Measurements from ENCODE around the gene TUBD1. TPM values are rescaled to one million over a fixed set of nuclear protein-coding genes. Genes with fewer than 3 reads are reported as not detected.

Gene TUBD1
- total RNA-seq, 4 donors from 2014 or later = 4.2 to 18.9 (median 9.1) TPM

DNA sequence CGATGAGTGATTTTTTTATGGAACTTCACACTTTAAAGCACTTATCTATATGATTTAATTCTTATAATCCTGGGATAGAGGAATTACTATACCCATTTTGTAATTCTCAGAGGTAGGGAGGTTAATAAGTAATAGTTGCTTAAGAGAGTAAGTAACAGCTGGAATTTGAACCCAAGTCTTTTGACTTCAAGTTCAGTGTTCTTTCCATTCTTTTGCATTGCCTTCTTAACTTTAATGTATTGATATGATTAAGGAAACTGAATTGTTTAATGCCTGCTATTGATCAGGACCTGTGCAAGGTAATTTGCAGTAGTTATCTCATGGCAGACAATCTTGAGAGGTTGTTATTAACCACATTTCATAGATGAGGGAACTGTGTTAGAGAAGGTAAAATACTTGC is 78.5 kb downstream of the TUBD1 start:
- no peak for TF ChIP-seq POLR2A (IDR thresholded peaks at IDR 0.05)
- no peak for DNase-seq (ENCODE audit: low spot score in 2 of 2)
- Histone ChIP-seq H3K9me3 (no peaks in the 10 kb centered on the region), H3K36me3 (peaks cover 9% of the 10 kb centered on the region), H3K27me3 (no peaks in the 10 kb centered on the region), H3K4me1 (peaks cover 6% of the 10 kb centered on the region), H3K27ac (no peak overlapping the region), H3K4me3 (no peak overlapping the region)
- 96% methylated on average over 1 of the region's 1 CpG for WGBS

- DNase-seq (ENCODE audit: low spot score in 2 of 2) = no peak
- Histone ChIP-seq H3K27me3 (no peaks in the 10 kb centered on the region), H3K36me3 (peaks cover 8% of the 10 kb centered on the region), H3K9me3 (no peaks in the 10 kb centered on the region), H3K27ac (no peak overlapping the region), H3K4me1 (peaks cover 6% of the 10 kb centered on the region), H3K4me3 (no peak overlapping the region)
- 85% methylated on average over 3 of the region's 3 CpGs for WGBS
- TF ChIP-seq, protein P1, sequence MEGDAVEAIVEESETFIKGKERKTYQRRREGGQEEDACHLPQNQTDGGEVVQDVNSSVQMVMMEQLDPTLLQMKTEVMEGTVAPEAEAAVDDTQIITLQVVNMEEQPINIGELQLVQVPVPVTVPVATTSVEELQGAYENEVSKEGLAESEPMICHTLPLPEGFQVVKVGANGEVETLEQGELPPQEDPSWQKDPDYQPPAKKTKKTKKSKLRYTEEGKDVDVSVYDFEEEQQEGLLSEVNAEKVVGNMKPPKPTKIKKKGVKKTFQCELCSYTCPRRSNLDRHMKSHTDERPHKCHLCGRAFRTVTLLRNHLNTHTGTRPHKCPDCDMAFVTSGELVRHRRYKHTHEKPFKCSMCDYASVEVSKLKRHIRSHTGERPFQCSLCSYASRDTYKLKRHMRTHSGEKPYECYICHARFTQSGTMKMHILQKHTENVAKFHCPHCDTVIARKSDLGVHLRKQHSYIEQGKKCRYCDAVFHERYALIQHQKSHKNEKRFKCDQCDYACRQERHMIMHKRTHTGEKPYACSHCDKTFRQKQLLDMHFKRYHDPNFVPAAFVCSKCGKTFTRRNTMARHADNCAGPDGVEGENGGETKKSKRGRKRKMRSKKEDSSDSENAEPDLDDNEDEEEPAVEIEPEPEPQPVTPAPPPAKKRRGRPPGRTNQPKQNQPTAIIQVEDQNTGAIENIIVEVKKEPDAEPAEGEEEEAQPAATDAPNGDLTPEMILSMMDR (IDR thresholded peaks at IDR 0.05) = no peak
- TF ChIP-seq POLR2A (IDR thresholded peaks at IDR 0.05) = no peak
- no peak for TF ChIP-seq POLR2AphosphoS5 (IDR thresholded peaks at IDR 0.05)
- no peak for TF ChIP-seq EP300 (IDR thresholded peaks at IDR 0.05)
Measured at GRCh38 chr17:59812139-59812538, 80.6 kb downstream of the TUBD1 start.

GRCh38 chr17:59811209-59811608 is 81.5 kb downstream of the TUBD1 start:
- Histone ChIP-seq H3K27me3 (no peaks in the 10 kb centered on the region), H3K9me3 (no peaks in the 10 kb centered on the region), H3K4me1 (peaks cover 3% of the 10 kb centered on the region), H3K4me3 (no peak overlapping the region), H3K27ac (no peak overlapping the region), H3K36me3 (peaks cover 8% of the 10 kb centered on the region)
- WGBS = 87% methylated on average over 1 of the region's 1 CpG
- DNase-seq (ENCODE audit: low spot score in 2 of 2) = no peak
- TF ChIP-seq POLR2A (IDR thresholded peaks at IDR 0.05) (no peak), POLR2AphosphoS5 (IDR thresholded peaks at IDR 0.05) (no peak), EP300 (IDR thresholded peaks at IDR 0.05) (no peak)
- TF ChIP-seq, protein P1 (IDR thresholded peaks at IDR 0.05) = no peak

DNA sequence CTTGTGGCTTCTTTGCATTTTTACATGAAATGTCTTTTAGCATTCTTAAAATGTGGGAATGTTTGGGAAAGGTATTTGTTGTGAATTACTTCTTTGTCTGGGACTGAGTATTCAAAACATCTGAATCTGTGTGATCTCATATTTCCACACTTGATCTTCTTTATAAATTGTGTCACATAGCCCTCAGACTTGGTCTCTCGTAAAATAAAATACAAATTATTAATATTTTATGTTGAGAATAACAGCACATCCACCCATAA is 81.9 kb downstream of the TUBD1 start:
- no peak overlapping the region for H3K27ac ChIP-seq
- no peak for DNase-seq (ENCODE audit: low spot score in 2 of 2)
- TF ChIP-seq EP300 (IDR thresholded peaks at IDR 0.05) (no peak), POLR2A (IDR thresholded peaks at IDR 0.05) (no peak), POLR2AphosphoS5 (IDR thresholded peaks at IDR 0.05) (no peak)
- TF ChIP-seq, protein P1 (IDR thresholded peaks at IDR 0.05) = no peak
- no peaks in the 10 kb centered on the region for H3K4me1 ChIP-seq
- peaks cover 8% of the 10 kb centered on the region for H3K36me3 ChIP-seq
- 94% methylated on average over 1 of the region's 1 CpG for WGBS
- H3K27me3 ChIP-seq = no peaks in the 10 kb centered on the region
- no peak overlapping the region for H3K4me3 ChIP-seq
- no peaks in the 10 kb centered on the region for H3K9me3 ChIP-seq

Other genes starting within 250 kb of the TUBD1 start
- gene PTRH2, start 185.5 kb downstream of the TUBD1 start, total RNA-seq = 10 to 100 TPM; 21.9 to 29.0 (median 22.0) TPM
- gene VMP1, start 185.3 kb downstream of the TUBD1 start, total RNA-seq = 100 to 1,000 TPM in 1 of 4 donors, 10 to 100 TPM in 3; 48.3 to 108 (median 72.4) TPM
- 10 to 100 TPM; 21.1 to 77.5 (median 28.4) TPM for gene RPS6KB1, start 178 bp upstream of the TUBD1 start, total RNA-seq
- gene RNFT1, start 71.8 kb upstream of the TUBD1 start, total RNA-seq = 10 to 100 TPM; 10.5 to 20.8 (median 17.4) TPM
- 10 to 100 TPM; 11.5 to 46.9 (median 26.6) TPM for gene HEATR6, start 186.0 kb upstream of the TUBD1 start, total RNA-seq

Measured in suprapubic skin (tissue), 4 donors.